GM12878 (cell line): ENCODE measurements around the gene HP1BP3. TPM values are rescaled to one million over a fixed set of nuclear protein-coding genes. Genes with fewer than 3 reads are reported as not detected.

ENCODE experiments used
- ATAC-seq: fragments of 200-7000 bp; cut with Tn5 transposase; 3 replicates; pipeline ENCODE4 v1.9.1; 2020; ENCODE audit warnings: mild to moderate bottlenecking, moderate library complexity
- BruUV-seq: library from RNA; stranded (reverse); fragments of 400-500 nt; replicated peaks from 2 replicates; lab custom pipeline; 2021; lab: Mats Ljungman, UMichigan
- CTCF ChIA-PET: fragments of 300-600 bp; sonication (Branson Sonifier 250); formaldehyde crosslinking; extraction: SDS; loops from one replicate; lab custom pipeline; 2021; ENCODE audit warnings: inconsistent platforms; lab: Yijun Ruan, JAX
- POLR2A ChIA-PET: fragments of 350-600 bp; formaldehyde crosslinking; extraction: SDS; loops from one replicate; lab custom pipeline; 2021; ENCODE audit warnings: inconsistent platforms; lab: Charles Lee
- RAD21 ChIA-PET: fragments of 300-600 bp; sonication (Branson Sonifier 250); formaldehyde crosslinking; loops from one replicate; lab custom pipeline; 2023; ENCODE audit warnings: antibody characterized with exemption; ENCODE audit not compliant: unreplicated experiment; lab: Charles Lee
- SMC1A ChIA-PET: fragments of 300-600 bp; sonication (Branson Sonifier 250); formaldehyde crosslinking; loops from one replicate; lab custom pipeline; 2023; ENCODE audit not compliant: unreplicated experiment, uncharacterized antibody; lab: Charles Lee
- DNase-seq: peaks from one replicate; pipeline ENCODE4 v3.0.0-alpha.2; 2011; ENCODE audit warnings: low read depth, low spot score
- FAIRE-seq: peaks from 3 replicates; lab custom pipeline; 2011; peaks lifted over from hg19 to GRCh38; lab: Jason Lieb, UNC
- H2AFZ ChIP-seq: 2 replicates; pipeline ENCODE4 v1.6.0; 2011; ENCODE audit warnings: low read depth, low read length, control low read depth; ENCODE audit not compliant: control insufficient read depth
- H3K27ac ChIP-seq: 2 replicates; pipeline ENCODE4 v1.5.1; 2011; ENCODE audit warnings: control low read depth; ENCODE audit not compliant: control insufficient read depth, insufficient read depth
- H3K27me3 ChIP-seq, 2 experiments: replicated peaks in 1 of 2; 2 replicates each; pipeline versions ENCODE4 v1.6.0 to v1.6.1; 2011; ENCODE audit warnings: low read length in 1 of 2; ENCODE audit not compliant: control insufficient read depth in 2 of 2, insufficient read depth in 2 of 2
- H3K36me3 ChIP-seq, 2 experiments: 2 replicates each; pipeline ENCODE4 v1.5.1; 2011; ENCODE audit warnings: low read length in 1 of 2; ENCODE audit not compliant: control insufficient read depth in 2 of 2, insufficient read depth in 2 of 2
- H3K4me1 ChIP-seq: 2 replicates; pipeline ENCODE4 v1.6.1; 2011; ENCODE audit warnings: mild to moderate bottlenecking, low read length, moderate library complexity, mixed read lengths; ENCODE audit not compliant: control insufficient read depth, insufficient read depth
- H3K4me2 ChIP-seq: 2 replicates; pipeline ENCODE4 v1.6.0; 2011; ENCODE audit warnings: control low read depth; ENCODE audit not compliant: control insufficient read depth, insufficient read depth
- H3K4me3 ChIP-seq: fragments of 200-600 bp; sonication (generic); 2 replicates; pipeline ENCODE4 v1.5.1; 2016
- H3K79me2 ChIP-seq: 2 replicates; pipeline ENCODE4 v1.6.0; 2011; ENCODE audit warnings: low read length; ENCODE audit not compliant: control insufficient read depth, insufficient read depth
- H3K9ac ChIP-seq: 2 replicates; pipeline ENCODE4 v1.8.0; 2011; ENCODE audit warnings: low read length, control low read depth, mixed read lengths; ENCODE audit not compliant: control insufficient read depth, insufficient read depth
- H3K9me3 ChIP-seq: replicated peaks from 3 replicates; pipeline ENCODE4 v1.5.1; 2011; ENCODE audit warnings: mild to moderate bottlenecking, low read length; ENCODE audit not compliant: control insufficient read depth, insufficient read depth
- H4K20me1 ChIP-seq: 2 replicates; pipeline ENCODE4 v1.6.0; 2011; ENCODE audit not compliant: control insufficient read depth, insufficient read depth
- BCL11A ChIP-seq: IDR thresholded peaks from 2 replicates; pipeline ENCODE4 v1.6.1; 2011; ENCODE audit warnings: low read depth, low read length
- BHLHE40 ChIP-seq, 2 experiments: fragments of 450-650 bp in 1 of 2; IDR thresholded peaks; 2 replicates each; pipeline ENCODE4 v1.6.1; 2011 to 2017; ENCODE audit warnings: low read depth in 2 of 2, borderline replicate concordance in 1 of 2, improper control_type of control experiment in 1 of 2, low read length in 1 of 2, mild to moderate bottlenecking in 1 of 2
- CHD1 ChIP-seq: IDR thresholded peaks from 2 replicates; pipeline ENCODE4 v1.6.1; 2012; ENCODE audit warnings: low read depth, low read length, improper control_type of control experiment
- CREB1 ChIP-seq: IDR thresholded peaks from 2 replicates; pipeline ENCODE4 v1.6.1; 2012; ENCODE audit warnings: low read depth, mild to moderate bottlenecking, inconsistent platforms
- JUNB ChIP-seq: IDR thresholded peaks from 2 replicates; pipeline ENCODE4 v1.6.1; 2016; ENCODE audit warnings: antibody characterized with exemption, mild to moderate bottlenecking
- KAT2A ChIP-seq: conservative IDR thresholded peaks from 2 replicates; pipeline ENCODE4 v1.6.1; 2011; ENCODE audit warnings: low read depth, low read length; ENCODE audit not compliant: control insufficient read depth
- MXI1 ChIP-seq: fragments of 150-350 bp; IDR thresholded peaks from 2 replicates; pipeline ENCODE4 v1.6.1; 2011; ENCODE audit warnings: low read depth, mild to moderate bottlenecking, inconsistent platforms, low read length, improper control_type of control experiment
- NFYA ChIP-seq: IDR thresholded peaks from 2 replicates; pipeline ENCODE4 v1.6.1; 2011; ENCODE audit warnings: low read depth, mild to moderate bottlenecking, low read length, improper control_type of control experiment, borderline replicate concordance
- PAX5 ChIP-seq: IDR thresholded peaks from 2 replicates; pipeline ENCODE4 v1.6.1; 2011; ENCODE audit warnings: low read depth, low read length, borderline replicate concordance
- SREBF1 ChIP-seq: IDR thresholded peaks from 2 replicates; pipeline ENCODE4 v1.6.1; 2012; ENCODE audit warnings: mild to moderate bottlenecking, low read length
- SRF ChIP-seq, 2 experiments: IDR thresholded peaks; 2 replicates each; pipeline ENCODE4 v1.6.1; 2011; ENCODE audit warnings: low read depth in 2 of 2, low read length in 2 of 2, mild to moderate bottlenecking in 1 of 2, moderate library complexity in 1 of 2
- ZNF384 ChIP-seq: IDR thresholded peaks from 2 replicates; pipeline ENCODE4 v1.6.1; 2012; ENCODE audit warnings: low read depth, mild to moderate bottlenecking, low read length, improper control_type of control experiment, borderline replicate concordance
- ZNF622 ChIP-seq: fragments of 450-650 bp; IDR thresholded peaks from 2 replicates; pipeline ENCODE4 v1.6.1; 2017; ENCODE audit warnings: mild to moderate bottlenecking, inconsistent platforms
- WGBS: methylation state at CpG from one replicate; pipeline ENCODE4 v1.1.6; 2016; ENCODE audit warnings: low lambda C conversion rate; ENCODE audit not compliant: insufficient replicate concordance, insufficient coverage; ENCODE audit errors: missing lambda C conversion rate; 5-methylcytosine and 5-hydroxymethylcytosine counted together
- in situ Hi-C: fragments of 300-500 bp; cut with MboI; formaldehyde crosslinking; loops from 9 replicates; pipeline ENCODE4 v1.14.3; 2018; ENCODE audit warnings: mixed read lengths
- intact Hi-C: fragments of 100-400 bp; cut with micrococcal nuclease; formaldehyde crosslinking; loops from one replicate; pipeline ENCODE4 v1.14.2; 2022; ENCODE audit not compliant: unreplicated experiment
- polyA plus RNA-seq, 11 experiments: library from polyadenylated mRNA; depleted of rRNA in 4 of 11; unstranded in 6 of 11; stranded (reverse) in 5 of 11; fragments of >200 nt; fragmentation: Nextera tagmentation in 4 of 11; fragmentation: Illumina TruSeq in 1 of 11; extraction: Ambion mirVana in 4 of 11; extraction: Trizol in 1 of 11; gene quantifications; 1 replicate in 1 of 11; 2 replicates in 10 of 11; pipeline versions ENCODE4 v1.2.1 to v1.2.3, GENCODE V29; 2011 to 2016; ENCODE audit warnings: inconsistent platforms in 2 of 11, missing spikeins in 2 of 11, low read depth in 1 of 11
- total RNA-seq, 4 experiments: library from RNA; depleted of rRNA in 3 of 4; stranded (reverse); fragments of >200 nt in 3 of 4; fragmentation: Illumina TruSeq in 1 of 4; extraction: Trizol in 1 of 4; gene quantifications; 2 replicates each; pipeline versions ENCODE4 v1.2.1 to v1.2.3, GENCODE V29; 2013 to 2021
- TF ChIP-seq, protein P1 (sequence below): IDR thresholded peaks from 2 replicates; pipeline ENCODE4 v1.6.1; 2012; ENCODE audit warnings: low read length, inconsistent platforms
- TF ChIP-seq, protein P2 (sequence below): fragments of 450-650 bp; conservative IDR thresholded peaks from 2 replicates; pipeline ENCODE4 v1.6.1; 2017; ENCODE audit warnings: mild to moderate bottlenecking, moderate library complexity

HP1BP3 gene
- total and polyA plus RNA-seq, 10 of the 15 experiments (the other 5 are each of a cell fraction or from before 2014, with no cell fraction given), result 32.6 to 188 (median 133) TPM

DNA sequence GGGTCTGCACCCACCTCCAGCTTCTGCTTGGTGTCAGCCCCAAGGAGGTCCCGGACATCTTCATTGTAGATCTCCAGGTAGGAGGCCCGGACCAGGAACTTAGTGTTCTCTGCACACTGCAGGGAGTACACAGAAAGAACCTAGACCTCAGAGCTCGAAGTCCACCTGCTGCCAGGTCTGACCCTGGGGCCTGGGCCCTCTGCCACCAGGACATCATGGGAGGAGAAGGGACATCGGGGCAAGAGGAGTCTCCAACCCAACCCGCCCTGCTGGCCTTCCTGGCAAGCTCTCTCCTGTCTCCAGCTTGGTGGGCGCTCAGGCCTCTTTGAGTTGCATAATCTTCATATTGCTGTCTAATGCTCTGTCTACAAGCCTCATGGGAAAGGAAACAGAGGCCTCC, 73.7 kb downstream of the HP1BP3 start:
- no peak for TF ChIP-seq KAT2A
- TF ChIP-seq SRF (IDR thresholded peaks at IDR 0.05; ENCODE audit: low read depth in 2 of 2, low read length in 2 of 2), result no peak
- no peak for TF ChIP-seq CREB1
- TF ChIP-seq ZNF384, result no peak
- TF ChIP-seq, protein P1, sequence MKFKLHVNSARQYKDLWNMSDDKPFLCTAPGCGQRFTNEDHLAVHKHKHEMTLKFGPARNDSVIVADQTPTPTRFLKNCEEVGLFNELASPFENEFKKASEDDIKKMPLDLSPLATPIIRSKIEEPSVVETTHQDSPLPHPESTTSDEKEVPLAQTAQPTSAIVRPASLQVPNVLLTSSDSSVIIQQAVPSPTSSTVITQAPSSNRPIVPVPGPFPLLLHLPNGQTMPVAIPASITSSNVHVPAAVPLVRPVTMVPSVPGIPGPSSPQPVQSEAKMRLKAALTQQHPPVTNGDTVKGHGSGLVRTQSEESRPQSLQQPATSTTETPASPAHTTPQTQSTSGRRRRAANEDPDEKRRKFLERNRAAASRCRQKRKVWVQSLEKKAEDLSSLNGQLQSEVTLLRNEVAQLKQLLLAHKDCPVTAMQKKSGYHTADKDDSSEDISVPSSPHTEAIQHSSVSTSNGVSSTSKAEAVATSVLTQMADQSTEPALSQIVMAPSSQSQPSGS, result no peak
- TF ChIP-seq ZNF622, result no peak
- TF ChIP-seq, protein P2, sequence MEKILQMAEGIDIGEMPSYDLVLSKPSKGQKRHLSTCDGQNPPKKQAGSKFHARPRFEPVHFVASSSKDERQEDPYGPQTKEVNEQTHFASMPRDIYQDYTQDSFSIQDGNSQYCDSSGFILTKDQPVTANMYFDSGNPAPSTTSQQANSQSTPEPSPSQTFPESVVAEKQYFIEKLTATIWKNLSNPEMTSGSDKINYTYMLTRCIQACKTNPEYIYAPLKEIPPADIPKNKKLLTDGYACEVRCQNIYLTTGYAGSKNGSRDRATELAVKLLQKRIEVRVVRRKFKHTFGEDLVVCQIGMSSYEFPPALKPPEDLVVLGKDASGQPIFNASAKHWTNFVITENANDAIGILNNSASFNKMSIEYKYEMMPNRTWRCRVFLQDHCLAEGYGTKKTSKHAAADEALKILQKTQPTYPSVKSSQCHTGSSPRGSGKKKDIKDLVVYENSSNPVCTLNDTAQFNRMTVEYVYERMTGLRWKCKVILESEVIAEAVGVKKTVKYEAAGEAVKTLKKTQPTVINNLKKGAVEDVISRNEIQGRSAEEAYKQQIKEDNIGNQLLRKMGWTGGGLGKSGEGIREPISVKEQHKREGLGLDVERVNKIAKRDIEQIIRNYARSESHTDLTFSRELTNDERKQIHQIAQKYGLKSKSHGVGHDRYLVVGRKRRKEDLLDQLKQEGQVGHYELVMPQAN, result no peak
- TF ChIP-seq CHD1, result no peak
- no peak for TF ChIP-seq MXI1
- TF ChIP-seq NFYA, result no peak
- no peak for TF ChIP-seq PAX5
- TF ChIP-seq BCL11A, result no peak
- no peak for TF ChIP-seq SREBF1
- no peak for TF ChIP-seq BHLHE40 (IDR thresholded peaks at IDR 0.05; ENCODE audit: borderline replicate concordance in 1 of 2, low read depth in 2 of 2, low read length in 1 of 2)
- TF ChIP-seq JUNB, result no peak
- Histone ChIP-seq H3K4me3 (no peak overlapping the region), H3K4me2 (no peak overlapping the region), H3K9me3 (no peaks in the 10 kb centered on the region; the same call in 2 of the 3 replicates), H3K4me1 (no peaks in the 10 kb centered on the region), H3K27me3 (peaks cover 0 to 2% of the 10 kb centered on the region in 2 experiments; a peak in 1 of 4 replicates), H3K27ac (no peak overlapping the region), H3K9ac (no peak overlapping the region), H3K36me3 (no peaks in the 10 kb centered on the region), H3K79me2 (no peaks in the 10 kb centered on the region), H2AFZ (no peak overlapping the region), H4K20me1 (no peaks in the 10 kb centered on the region)
- in situ Hi-C loops (no loop called here), intact Hi-C loops (no loop called here)
- FAIRE-seq, result no peak
- ChIA-PET SMC1A (no interaction called here), POLR2A (interaction anchor here (0.5 kb wide), 1 partner anchor 479 kb away, joined by 4 read pairs; no protein-coding TSS in a partner anchor), RAD21 (no interaction called here), CTCF (no interaction called here)
- no peak for ATAC-seq
- DNase-seq, result no peak
- WGBS, result 53% methylated on average over 6 of the region's 6 CpGs
- BruUV-seq, result no TSS peak
